HEK293 (cell line): ENCODE results near the gene ACAD9.

ENCODE experiments used
- CTCF ChIA-PET: fragments of 350-600 bp; formaldehyde crosslinking; extraction: SDS; loops from one replicate; lab custom pipeline; 2021; ENCODE audit warnings: antibody characterized with exemption; lab: Yijun Ruan, JAX
- POLR2A ChIA-PET: fragments of 300-600 bp; formaldehyde crosslinking; extraction: SDS; loops from one replicate; lab custom pipeline; 2020; ENCODE audit warnings: antibody characterized with exemption, inconsistent platforms; lab: Yijun Ruan, JAX
- H3K27ac ChIP-seq: fragments of 200-500 bp; sonication (Bioruptor generic); 2 replicates; pipeline ENCODE4 v1.5.1; 2014; ENCODE audit warnings: low read depth, low read length, control low read depth, inconsistent platforms; ENCODE audit errors: extremely low read depth
- H3K36me3 ChIP-seq, 2 experiments: fragments of 200-500 bp in 1 of 2; sonication (Bioruptor generic) in 1 of 2; 1 replicate in 1 of 2; 2 replicates in 1 of 2; pipeline ENCODE4 v1.5.1; 2014 to 2017; ENCODE audit warnings: inconsistent platforms in 2 of 2, low read length in 2 of 2; ENCODE audit not compliant: control insufficient read depth in 2 of 2, insufficient read depth in 1 of 2
- H3K4me1 ChIP-seq: fragments of 200-500 bp; sonication (Bioruptor generic); 2 replicates; pipeline ENCODE4 v1.5.1; 2014; ENCODE audit warnings: mild to moderate bottlenecking, low read length, inconsistent platforms; ENCODE audit not compliant: control insufficient read depth, insufficient read depth
- H3K4me3 ChIP-seq: 2 replicates; pipeline ENCODE4 v1.5.1; 2011; ENCODE audit warnings: low read depth, mild to moderate bottlenecking, control low read depth, low read length, moderate library complexity
- H3K9me3 ChIP-seq: fragments of 200-500 bp; sonication (Bioruptor generic); 2 replicates; pipeline ENCODE4 v1.5.1; 2014; ENCODE audit warnings: low read depth, low read length, inconsistent platforms; ENCODE audit not compliant: control insufficient read depth, insufficient read depth
- EGR2 ChIP-seq: fragments of 450-650 bp; formaldehyde crosslinking; IDR thresholded peaks from 2 replicates; pipeline ENCODE4 v1.5.1; 2016; ENCODE audit warnings: low read depth, missing biosample characterization, missing genetic modification characterization
- KLF10 ChIP-seq: fragments of 450-650 bp; IDR thresholded peaks from 2 replicates; pipeline ENCODE4 v1.5.1; 2018; ENCODE audit warnings: missing biosample characterization, mild to moderate bottlenecking, missing genetic modification characterization
- KLF8 ChIP-seq: fragments of 450-650 bp; formaldehyde crosslinking; IDR thresholded peaks from 2 replicates; pipeline ENCODE4 v1.5.1; 2016; ENCODE audit warnings: missing biosample characterization, missing genetic modification characterization
- OVOL3 ChIP-seq: fragments of 450-650 bp; formaldehyde crosslinking; IDR thresholded peaks from 2 replicates; pipeline ENCODE4 v1.5.1; 2016; ENCODE audit warnings: missing biosample characterization, missing genetic modification characterization
- PRDM1 ChIP-seq: fragments of 450-650 bp; formaldehyde crosslinking; IDR thresholded peaks from 2 replicates; pipeline ENCODE4; 2016; ENCODE audit warnings: missing biosample characterization, missing genetic modification characterization
- SCRT1 ChIP-seq: fragments of 450-650 bp; formaldehyde crosslinking; IDR thresholded peaks from 2 replicates; pipeline ENCODE4 v1.5.1; 2016; ENCODE audit warnings: missing biosample characterization, missing genetic modification characterization, borderline replicate concordance
- SETDB1 ChIP-seq: IDR thresholded peaks from one replicate; pipeline ENCODE4 v1.6.1; 2017; ENCODE audit warnings: mild to moderate bottlenecking, low read length, moderate library complexity, mixed read lengths; ENCODE audit not compliant: insufficient read length
- SP3 ChIP-seq: fragments of 450-650 bp; formaldehyde crosslinking; IDR thresholded peaks from 2 replicates; pipeline ENCODE4 v1.5.1; 2016; ENCODE audit warnings: missing biosample characterization, missing genetic modification characterization
- TCF7L2 ChIP-seq: IDR thresholded peaks from 2 replicates; pipeline ENCODE4 v1.6.1; 2011; ENCODE audit warnings: low read depth, mild to moderate bottlenecking, inconsistent platforms, low read length, moderate library complexity, borderline replicate concordance
- ZBTB20 ChIP-seq: fragments of 450-650 bp; formaldehyde crosslinking; IDR thresholded peaks from 2 replicates; pipeline ENCODE4 v1.5.1; 2016; ENCODE audit warnings: missing biosample characterization, missing genetic modification characterization
- ZBTB44 ChIP-seq: fragments of 450-650 bp; IDR thresholded peaks from 2 replicates; pipeline ENCODE4 v1.5.1; 2018; ENCODE audit warnings: missing biosample characterization, mild to moderate bottlenecking, missing genetic modification characterization
- ZFHX2 ChIP-seq: fragments of 450-650 bp; formaldehyde crosslinking; conservative IDR thresholded peaks from 2 replicates; pipeline ENCODE4 v1.5.1; 2016; ENCODE audit warnings: missing biosample characterization, missing genetic modification characterization
- ZNF10 ChIP-seq: fragments of 450-650 bp; formaldehyde crosslinking; IDR thresholded peaks from 2 replicates; pipeline ENCODE4 v1.5.1; 2017; ENCODE audit warnings: missing biosample characterization, missing genetic modification characterization
- ZNF169 ChIP-seq: fragments of 450-650 bp; formaldehyde crosslinking; IDR thresholded peaks from 2 replicates; pipeline ENCODE4 v1.5.1; 2016; ENCODE audit warnings: missing biosample characterization, missing genetic modification characterization
- ZNF184 ChIP-seq: fragments of 450-650 bp; IDR thresholded peaks from 2 replicates; pipeline ENCODE4 v1.5.1; 2018; ENCODE audit warnings: missing biosample characterization, mild to moderate bottlenecking, missing genetic modification characterization
- ZNF202 ChIP-seq: fragments of 450-650 bp; formaldehyde crosslinking; IDR thresholded peaks from 2 replicates; pipeline ENCODE4 v1.5.1; 2016; ENCODE audit warnings: missing biosample characterization, missing genetic modification characterization, borderline replicate concordance
- ZNF211 ChIP-seq: fragments of 450-650 bp; formaldehyde crosslinking; IDR thresholded peaks from 2 replicates; pipeline ENCODE4 v1.5.1; 2016; ENCODE audit warnings: low read depth, missing biosample characterization, missing genetic modification characterization
- ZNF404 ChIP-seq: fragments of 450-650 bp; formaldehyde crosslinking; IDR thresholded peaks from 2 replicates; pipeline ENCODE4 v1.5.1; 2017; ENCODE audit warnings: missing biosample characterization, missing genetic modification characterization
- ZNF561 ChIP-seq: fragments of 450-650 bp; IDR thresholded peaks from 2 replicates; pipeline ENCODE4 v1.5.1; 2018; ENCODE audit warnings: missing biosample characterization, missing genetic modification characterization, borderline replicate concordance
- ZNF654 ChIP-seq: fragments of 450-650 bp; formaldehyde crosslinking; IDR thresholded peaks from 2 replicates; pipeline ENCODE4 v1.5.1; 2016; ENCODE audit warnings: low read depth, missing biosample characterization, missing genetic modification characterization
- ZNF660 ChIP-seq: fragments of 450-650 bp; IDR thresholded peaks from 2 replicates; pipeline ENCODE4 v1.5.1; 2018; ENCODE audit warnings: missing biosample characterization, mild to moderate bottlenecking, missing genetic modification characterization
- ZNF677 ChIP-seq: fragments of 450-650 bp; IDR thresholded peaks from 2 replicates; pipeline ENCODE4 v1.5.0; 2018; ENCODE audit warnings: missing biosample characterization, mild to moderate bottlenecking, missing genetic modification characterization, moderate library complexity
- ZNF76 ChIP-seq: fragments of 450-650 bp; formaldehyde crosslinking; IDR thresholded peaks from 2 replicates; pipeline ENCODE4; 2016; ENCODE audit warnings: low read depth, missing biosample characterization, missing genetic modification characterization, borderline replicate concordance
- ZNF777 ChIP-seq: fragments of 450-650 bp; formaldehyde crosslinking; IDR thresholded peaks from 2 replicates; pipeline ENCODE4 v1.5.1; 2017; ENCODE audit warnings: missing biosample characterization, missing genetic modification characterization, borderline replicate concordance
- TF ChIP-seq, protein P1 (sequence below): sonication (generic); formaldehyde crosslinking; IDR thresholded peaks from 2 replicates; pipeline ENCODE4 v1.8.1; 2022; ENCODE audit warnings: mild to moderate bottlenecking, moderate library complexity, missing genetic modification reagents
- TF ChIP-seq, protein P2 (sequence below): fragments of 450-650 bp; formaldehyde crosslinking; IDR thresholded peaks from 2 replicates; pipeline ENCODE4 v1.5.1; 2016; ENCODE audit warnings: missing biosample characterization, missing genetic modification characterization
- TF ChIP-seq, protein P3 (sequence below): fragments of 450-650 bp; formaldehyde crosslinking; IDR thresholded peaks from 2 replicates; pipeline ENCODE4 v1.5.1; 2017; ENCODE audit warnings: missing biosample characterization, missing genetic modification characterization
- TF ChIP-seq, protein P4 (sequence below): fragments of 450-650 bp; formaldehyde crosslinking; IDR thresholded peaks from 2 replicates; pipeline ENCODE4 v1.5.1; 2016; ENCODE audit warnings: missing biosample characterization, missing genetic modification characterization

ACAD9 gene

GRCh38 chr3:128848936-128849335 is 30.5 kb upstream of the ACAD9 start:
- H3K27ac ChIP-seq, result no peak overlapping the region
- H3K4me3 ChIP-seq, result no peak overlapping the region
- TF ChIP-seq OVOL3 (tag by site-specific recombination) (no peak), ZNF677 (no peak), EGR2 (no peak), ZNF211 (tag by site-specific recombination) (no peak), KLF10 (tag by site-specific recombination) (no peak), ZNF660 (tag by site-specific recombination) (no peak), ZNF561 (tag by site-specific recombination) (no peak), ZNF169 (tag by site-specific recombination) (no peak), ZNF184 (tag by site-specific recombination) (no peak), TCF7L2 (no peak), ZNF404 (tag by site-specific recombination) (no peak), KLF8 (tag by site-specific recombination) (no peak), SCRT1 (tag by site-specific recombination) (no peak), ZNF76 (tag by site-specific recombination) (no peak), PRDM1 (tag by site-specific recombination) (no peak), ZNF202 (tag by site-specific recombination) (no peak)
- TF ChIP-seq, protein P1, sequence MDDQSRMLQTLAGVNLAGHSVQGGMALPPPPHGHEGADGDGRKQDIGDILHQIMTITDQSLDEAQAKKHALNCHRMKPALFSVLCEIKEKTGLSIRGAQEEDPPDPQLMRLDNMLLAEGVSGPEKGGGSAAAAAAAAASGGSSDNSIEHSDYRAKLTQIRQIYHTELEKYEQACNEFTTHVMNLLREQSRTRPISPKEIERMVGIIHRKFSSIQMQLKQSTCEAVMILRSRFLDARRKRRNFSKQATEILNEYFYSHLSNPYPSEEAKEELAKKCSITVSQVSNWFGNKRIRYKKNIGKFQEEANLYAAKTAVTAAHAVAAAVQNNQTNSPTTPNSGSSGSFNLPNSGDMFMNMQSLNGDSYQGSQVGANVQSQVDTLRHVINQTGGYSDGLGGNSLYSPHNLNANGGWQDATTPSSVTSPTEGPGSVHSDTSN (CRISPR knock-in tag), result no peak
- TF ChIP-seq, protein P2, sequence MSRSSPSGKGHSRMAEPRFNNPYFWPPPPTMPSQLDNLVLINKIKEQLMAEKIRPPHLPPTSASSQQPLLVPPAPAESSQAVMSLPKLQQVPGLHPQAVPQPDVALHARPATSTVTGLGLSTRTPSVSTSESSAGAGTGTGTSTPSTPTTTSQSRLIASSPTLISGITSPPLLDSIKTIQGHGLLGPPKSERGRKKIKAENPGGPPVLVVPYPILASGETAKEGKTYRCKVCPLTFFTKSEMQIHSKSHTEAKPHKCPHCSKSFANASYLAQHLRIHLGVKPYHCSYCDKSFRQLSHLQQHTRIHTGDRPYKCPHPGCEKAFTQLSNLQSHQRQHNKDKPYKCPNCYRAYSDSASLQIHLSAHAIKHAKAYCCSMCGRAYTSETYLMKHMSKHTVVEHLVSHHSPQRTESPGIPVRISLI (tag by site-specific recombination), result no peak
- TF ChIP-seq, protein P3, sequence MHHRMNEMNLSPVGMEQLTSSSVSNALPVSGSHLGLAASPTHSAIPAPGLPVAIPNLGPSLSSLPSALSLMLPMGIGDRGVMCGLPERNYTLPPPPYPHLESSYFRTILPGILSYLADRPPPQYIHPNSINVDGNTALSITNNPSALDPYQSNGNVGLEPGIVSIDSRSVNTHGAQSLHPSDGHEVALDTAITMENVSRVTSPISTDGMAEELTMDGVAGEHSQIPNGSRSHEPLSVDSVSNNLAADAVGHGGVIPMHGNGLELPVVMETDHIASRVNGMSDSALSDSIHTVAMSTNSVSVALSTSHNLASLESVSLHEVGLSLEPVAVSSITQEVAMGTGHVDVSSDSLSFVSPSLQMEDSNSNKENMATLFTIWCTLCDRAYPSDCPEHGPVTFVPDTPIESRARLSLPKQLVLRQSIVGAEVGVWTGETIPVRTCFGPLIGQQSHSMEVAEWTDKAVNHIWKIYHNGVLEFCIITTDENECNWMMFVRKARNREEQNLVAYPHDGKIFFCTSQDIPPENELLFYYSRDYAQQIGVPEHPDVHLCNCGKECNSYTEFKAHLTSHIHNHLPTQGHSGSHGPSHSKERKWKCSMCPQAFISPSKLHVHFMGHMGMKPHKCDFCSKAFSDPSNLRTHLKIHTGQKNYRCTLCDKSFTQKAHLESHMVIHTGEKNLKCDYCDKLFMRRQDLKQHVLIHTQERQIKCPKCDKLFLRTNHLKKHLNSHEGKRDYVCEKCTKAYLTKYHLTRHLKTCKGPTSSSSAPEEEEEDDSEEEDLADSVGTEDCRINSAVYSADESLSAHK (tag by site-specific recombination), result no peak
- ChIA-PET POLR2A (no interaction called here), CTCF (interaction anchor here (0.5 to 0.9 kb wide), 2 partner anchors 15 to 25 kb away, joined by 3 to 4 read pairs; no protein-coding TSS in a partner anchor)
- no peaks in the 10 kb centered on the region for H3K9me3 ChIP-seq
- H3K36me3 ChIP-seq, result no peaks in the 10 kb centered on the region
- peaks cover 4% of the 10 kb centered on the region for H3K4me1 ChIP-seq

GRCh38 chr3:128849911-128850455 is 29.4 kb upstream of the ACAD9 start:
- H3K27ac ChIP-seq, result no peak overlapping the region
- H3K4me1 ChIP-seq, result peaks cover 4% of the 10 kb centered on the region
- H3K36me3 ChIP-seq, result no peaks in the 10 kb centered on the region
- H3K4me3 ChIP-seq, result no peak overlapping the region
- no peaks in the 10 kb centered on the region for H3K9me3 ChIP-seq
- CTCF ChIA-PET, result interaction anchor here (0.9 kb wide), 1 partner anchor 14 kb away, joined by 4 read pairs; no protein-coding TSS in a partner anchor
- POLR2A ChIA-PET, result no interaction called here
- TF ChIP-seq ZBTB20 (tag by site-specific recombination) (no peak), SETDB1 (no peak), ZBTB44 (tag by site-specific recombination) (no peak), ZNF654 (tag by site-specific recombination) (0 out of 2 replicates have a peak, but pooled peaks have one; percentile 11), ZFHX2 (tag by site-specific recombination) (0 out of 2 replicates have a peak, but pooled peaks have one; percentile 15), ZNF777 (tag by site-specific recombination) (no peak), SP3 (tag by site-specific recombination) (no peak), ZNF10 (tag by site-specific recombination) (no peak), ZNF184 (tag by site-specific recombination) (no peak)
- TF ChIP-seq, protein P4, sequence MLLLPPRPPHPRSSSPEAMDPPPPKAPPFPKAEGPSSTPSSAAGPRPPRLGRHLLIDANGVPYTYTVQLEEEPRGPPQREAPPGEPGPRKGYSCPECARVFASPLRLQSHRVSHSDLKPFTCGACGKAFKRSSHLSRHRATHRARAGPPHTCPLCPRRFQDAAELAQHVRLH (tag by site-specific recombination), result no peak
